WTC11 (cell line): ENCODE measurements around the gene RAP2C. TPM values are rescaled to one million over a fixed set of nuclear protein-coding genes. Genes with fewer than 3 reads are reported as not detected.

Source experiments
- ATAC-seq: fragments of 200-7000 bp; cut with Tn5 transposase; 2 replicates; pipeline ENCODE4 v1.10.0; 2021; ENCODE audit warnings: mild to moderate bottlenecking, moderate library complexity
- CTCF ChIA-PET: fragments of 300-600 bp; sonication (Branson Sonifier 250); formaldehyde crosslinking; loops from one replicate; lab custom pipeline; 2021; ENCODE audit warnings: antibody characterized with exemption; lab: Charles Lee
- POLR2A ChIA-PET: fragments of 350-600 bp; sonication (Branson Sonifier 250); formaldehyde crosslinking; loops from one replicate; lab custom pipeline; 2021; ENCODE audit warnings: antibody characterized with exemption; lab: Charles Lee
- DNase-seq: peaks from one replicate; pipeline ENCODE4 v3.0.0; 2021; ENCODE audit warnings: low spot score
- H3K27ac Mint-ChIP-seq: 2 replicates; pipeline ENCODE4 v1.8.0; 2021; ENCODE audit warnings: mixed read lengths
- H3K27me3 Mint-ChIP-seq: 2 replicates; pipeline ENCODE4 v1.8.0; 2021; ENCODE audit warnings: low read depth, mild to moderate bottlenecking, moderate library complexity, mixed read lengths
- H3K36me3 Mint-ChIP-seq: 2 replicates; pipeline ENCODE4 v1.8.0; 2021; ENCODE audit warnings: mixed read lengths
- H3K4me1 Mint-ChIP-seq: 2 replicates; pipeline ENCODE4 v1.8.0; 2022; ENCODE audit warnings: mixed read lengths
- H3K4me3 Mint-ChIP-seq: 2 replicates; pipeline ENCODE4 v1.8.0; 2021; ENCODE audit warnings: mild to moderate bottlenecking, moderate library complexity, mixed read lengths
- H3K9me3 Mint-ChIP-seq: 2 replicates; pipeline ENCODE4 v1.8.0; 2021; ENCODE audit warnings: mixed read lengths
- AFF4 ChIP-seq: sonication (generic); formaldehyde crosslinking; IDR thresholded peaks from 2 replicates; pipeline ENCODE4 v1.8.1; 2023; ENCODE audit warnings: mild to moderate bottlenecking, missing genetic modification reagents, borderline replicate concordance
- AR ChIP-seq: fragments of 250-450 bp; sonication (Bioruptor Pico); IDR thresholded peaks from 2 replicates; pipeline ENCODE4 v1.9.0; 2021; ENCODE audit warnings: mild to moderate bottlenecking
- GABPB1 ChIP-seq: sonication (generic); formaldehyde crosslinking; IDR thresholded peaks from 2 replicates; pipeline ENCODE4 v1.8.1; 2023; ENCODE audit warnings: mild to moderate bottlenecking, missing genetic modification reagents
- GRHL2 ChIP-seq: fragments of 250-450 bp; sonication (Bioruptor Pico); IDR thresholded peaks from 2 replicates; pipeline ENCODE4 v1.8.0; 2022; ENCODE audit warnings: mild to moderate bottlenecking, moderate library complexity; ENCODE audit not compliant: insufficient replicate concordance, severe bottlenecking
- GTF2I ChIP-seq: fragments of 250-450 bp; sonication (Bioruptor Pico); conservative IDR thresholded peaks from 2 replicates; pipeline ENCODE4 v1.4.0; 2021; ENCODE audit warnings: mild to moderate bottlenecking
- IRF1 ChIP-seq: sonication (generic); formaldehyde crosslinking; IDR thresholded peaks from 2 replicates; pipeline ENCODE4 v1.8.0; 2023; ENCODE audit warnings: missing genetic modification reagents
- JAZF1 ChIP-seq: fragments of 250-450 bp; sonication (Bioruptor Pico); IDR thresholded peaks from 2 replicates; pipeline ENCODE4 v1.9.0; 2021; ENCODE audit warnings: moderate library complexity, mild to moderate bottlenecking, inconsistent platforms
- JUN ChIP-seq: sonication (generic); formaldehyde crosslinking; IDR thresholded peaks from 2 replicates; pipeline ENCODE4 v1.8.0; 2023; ENCODE audit warnings: mild to moderate bottlenecking, missing genetic modification reagents
- MXD4 ChIP-seq: fragments of 250-450 bp; sonication (Bioruptor Pico); IDR thresholded peaks from 2 replicates; pipeline ENCODE4 v1.8.0; 2021; ENCODE audit warnings: mild to moderate bottlenecking, moderate library complexity, borderline replicate concordance
- NFATC4 ChIP-seq: fragments of 250-450 bp; sonication (Bioruptor Pico); IDR thresholded peaks from 2 replicates; pipeline ENCODE4 v1.9.0; 2021; ENCODE audit warnings: mild to moderate bottlenecking
- TCF7 ChIP-seq: sonication (generic); formaldehyde crosslinking; IDR thresholded peaks from 2 replicates; pipeline ENCODE4 v1.8.0; 2022; ENCODE audit warnings: mild to moderate bottlenecking, low read depth, missing genetic modification reagents, moderate library complexity
- total RNA-seq: library from RNA; stranded (reverse); gene quantifications from 3 replicates; pipeline ENCODE4 v1.2.3, GENCODE V29; 2021
- TF ChIP-seq, protein P1 (sequence below): sonication (generic); formaldehyde crosslinking; IDR thresholded peaks from 2 replicates; pipeline ENCODE4 v1.8.0; 2023; ENCODE audit warnings: missing genetic modification reagents, mild to moderate bottlenecking, borderline replicate concordance
- TF ChIP-seq, protein P2 (sequence below): fragments of 250-450 bp; sonication (Bioruptor Pico); IDR thresholded peaks from 2 replicates; pipeline ENCODE4 v1.9.0; 2021; ENCODE audit warnings: moderate library complexity, mild to moderate bottlenecking, inconsistent platforms, borderline replicate concordance
- TF ChIP-seq, protein P3 (sequence below): sonication (generic); formaldehyde crosslinking; conservative IDR thresholded peaks from 2 replicates; pipeline ENCODE4 v1.8.1; 2022; ENCODE audit warnings: mild to moderate bottlenecking, missing genetic modification reagents

The RAP2C gene
- total RNA-seq, 1 experiment from 2014 or later: 25.0 TPM

DNA sequence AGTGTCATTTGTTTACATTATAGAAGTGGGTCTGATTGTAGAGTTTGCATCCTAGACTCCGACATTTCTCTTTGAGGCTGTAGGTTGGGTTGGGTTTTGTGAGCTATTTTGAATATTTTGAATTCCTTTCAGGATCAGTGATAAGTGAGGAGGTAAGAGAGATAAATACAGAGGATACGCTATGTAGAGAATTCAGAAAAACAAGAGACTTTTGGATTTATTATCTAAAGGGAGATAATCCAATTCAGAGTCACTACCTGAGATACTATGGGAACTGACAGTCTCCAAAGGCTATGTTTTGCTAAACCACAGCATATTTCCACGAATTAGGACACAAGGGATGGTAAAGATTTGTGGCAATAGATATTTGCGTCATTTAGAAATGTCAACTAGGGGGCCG is 16.9 kb upstream of the RAP2C start:
- Mint-ChIP-seq H3K4me3 (no peak overlapping the region), H3K36me3 (no peaks in the 10 kb centered on the region), H3K27me3 (no peaks in the 10 kb centered on the region)
- ATAC-seq: no peak
- CTCF ChIA-PET: no interaction called here
- DNase-seq: no peak
- no peak for TF ChIP-seq NFATC4 (CRISPR knock-in tag)
- TF ChIP-seq MXD4 (CRISPR knock-in tag): no peak
- TF ChIP-seq AFF4: no peak
- no peak for TF ChIP-seq GTF2I (CRISPR knock-in tag)
- TF ChIP-seq, protein P1, sequence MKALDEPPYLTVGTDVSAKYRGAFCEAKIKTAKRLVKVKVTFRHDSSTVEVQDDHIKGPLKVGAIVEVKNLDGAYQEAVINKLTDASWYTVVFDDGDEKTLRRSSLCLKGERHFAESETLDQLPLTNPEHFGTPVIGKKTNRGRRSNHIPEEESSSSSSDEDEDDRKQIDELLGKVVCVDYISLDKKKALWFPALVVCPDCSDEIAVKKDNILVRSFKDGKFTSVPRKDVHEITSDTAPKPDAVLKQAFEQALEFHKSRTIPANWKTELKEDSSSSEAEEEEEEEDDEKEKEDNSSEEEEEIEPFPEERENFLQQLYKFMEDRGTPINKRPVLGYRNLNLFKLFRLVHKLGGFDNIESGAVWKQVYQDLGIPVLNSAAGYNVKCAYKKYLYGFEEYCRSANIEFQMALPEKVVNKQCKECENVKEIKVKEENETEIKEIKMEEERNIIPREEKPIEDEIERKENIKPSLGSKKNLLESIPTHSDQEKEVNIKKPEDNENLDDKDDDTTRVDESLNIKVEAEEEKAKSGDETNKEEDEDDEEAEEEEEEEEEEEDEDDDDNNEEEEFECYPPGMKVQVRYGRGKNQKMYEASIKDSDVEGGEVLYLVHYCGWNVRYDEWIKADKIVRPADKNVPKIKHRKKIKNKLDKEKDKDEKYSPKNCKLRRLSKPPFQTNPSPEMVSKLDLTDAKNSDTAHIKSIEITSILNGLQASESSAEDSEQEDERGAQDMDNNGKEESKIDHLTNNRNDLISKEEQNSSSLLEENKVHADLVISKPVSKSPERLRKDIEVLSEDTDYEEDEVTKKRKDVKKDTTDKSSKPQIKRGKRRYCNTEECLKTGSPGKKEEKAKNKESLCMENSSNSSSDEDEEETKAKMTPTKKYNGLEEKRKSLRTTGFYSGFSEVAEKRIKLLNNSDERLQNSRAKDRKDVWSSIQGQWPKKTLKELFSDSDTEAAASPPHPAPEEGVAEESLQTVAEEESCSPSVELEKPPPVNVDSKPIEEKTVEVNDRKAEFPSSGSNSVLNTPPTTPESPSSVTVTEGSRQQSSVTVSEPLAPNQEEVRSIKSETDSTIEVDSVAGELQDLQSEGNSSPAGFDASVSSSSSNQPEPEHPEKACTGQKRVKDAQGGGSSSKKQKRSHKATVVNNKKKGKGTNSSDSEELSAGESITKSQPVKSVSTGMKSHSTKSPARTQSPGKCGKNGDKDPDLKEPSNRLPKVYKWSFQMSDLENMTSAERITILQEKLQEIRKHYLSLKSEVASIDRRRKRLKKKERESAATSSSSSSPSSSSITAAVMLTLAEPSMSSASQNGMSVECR (CRISPR knock-in tag): no peak
- TF ChIP-seq, protein P2, sequence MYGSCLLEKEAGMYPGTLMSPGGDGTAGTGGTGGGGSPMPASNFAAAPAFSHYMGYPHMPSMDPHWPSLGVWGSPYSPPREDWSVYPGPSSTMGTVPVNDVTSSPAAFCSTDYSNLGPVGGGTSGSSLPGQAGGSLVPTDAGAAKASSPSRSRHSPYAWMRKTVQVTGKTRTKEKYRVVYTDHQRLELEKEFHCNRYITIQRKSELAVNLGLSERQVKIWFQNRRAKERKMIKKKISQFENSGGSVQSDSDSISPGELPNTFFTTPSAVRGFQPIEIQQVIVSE (CRISPR knock-in tag): no peak
- TF ChIP-seq JAZF1: no peak
- no peak for TF ChIP-seq AR
- no peak for TF ChIP-seq GABPB1 (CRISPR knock-in tag)
- no peak for TF ChIP-seq IRF1 (CRISPR knock-in tag)
- TF ChIP-seq, protein P3, sequence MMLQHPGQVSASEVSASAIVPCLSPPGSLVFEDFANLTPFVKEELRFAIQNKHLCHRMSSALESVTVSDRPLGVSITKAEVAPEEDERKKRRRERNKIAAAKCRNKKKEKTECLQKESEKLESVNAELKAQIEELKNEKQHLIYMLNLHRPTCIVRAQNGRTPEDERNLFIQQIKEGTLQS (CRISPR knock-in tag): no peak
- TF ChIP-seq TCF7 (CRISPR knock-in tag): no peak
- no peak for TF ChIP-seq GRHL2
- no peak for TF ChIP-seq JUN (CRISPR knock-in tag)
- TF ChIP-seq, all 79 proteins: peak for 0
- POLR2A ChIA-PET: no interaction called here
- Mint-ChIP-seq H3K4me1 (peaks cover 4% of the 10 kb centered on the region; the same call in 1 of the 2 replicates), H3K9me3 (no peaks in the 10 kb centered on the region), H3K27ac (no peak overlapping the region)
